Measurements from ENCODE around the gene WWOX. TPM values are rescaled to one million over a fixed set of nuclear protein-coding genes. Genes with fewer than 3 reads are reported as not detected.

WWOX gene
- total and polyA plus RNA-seq, 2 of the 4 experiments (the other 2 are of a cell fraction): 2.7 to 5.4 TPM

- CTCF ChIA-PET: interaction anchor here (0.6 kb wide), 1 partner anchor 187 kb away, joined by 4 read pairs; no protein-coding TSS in a partner anchor
- no peak overlapping the region for H2BK20ac ChIP-seq (ENCODE audit: low read depth, low read length)
- no peak for TF ChIP-seq MAZ (IDR thresholded peaks at IDR 0.05; ENCODE audit: borderline replicate concordance, low read depth, low read length)
- TF ChIP-seq USF2 (IDR thresholded peaks at IDR 0.05; ENCODE audit: low read depth, low read length): no peak
- no peak for TF ChIP-seq MAFK (IDR thresholded peaks at IDR 0.05; ENCODE audit: low read depth, low read length)
- TF ChIP-seq CHD1 (IDR thresholded peaks at IDR 0.05; ENCODE audit: low read depth, low read length): no peak
- TF ChIP-seq RFX5 (IDR thresholded peaks at IDR 0.05; ENCODE audit: low read depth, low read length): no peak
- TF ChIP-seq RAD21 (IDR thresholded peaks at IDR 0.05; ENCODE audit: low read length): no peak
- TF ChIP-seq RCOR1 (IDR thresholded peaks at IDR 0.05; ENCODE audit: insufficient replicate concordance, low read length): no peak
- no peak for TF ChIP-seq BHLHE40 (IDR thresholded peaks at IDR 0.05; ENCODE audit: low read depth, low read length)
- no peak for TF ChIP-seq ELK1 (IDR thresholded peaks at IDR 0.05; ENCODE audit: borderline replicate concordance, low read depth, low read length)
- no peak for TF ChIP-seq POLR2A (IDR thresholded peaks at IDR 0.05; ENCODE audit: low read depth, low read length)
- no peak for TF ChIP-seq CTCF (conservative IDR thresholded peaks at IDR 0.05; ENCODE audit: low read depth, low read length)
- TF ChIP-seq FOS (IDR thresholded peaks at IDR 0.05; ENCODE audit: low read depth, low read length): no peak
- TF ChIP-seq SMC3 (IDR thresholded peaks at IDR 0.05; ENCODE audit: low read depth, low read length): no peak
- TF ChIP-seq CEBPB (IDR thresholded peaks at IDR 0.05; ENCODE audit: low read depth, low read length): no peak
- no peak for TF ChIP-seq NFE2L2 (IDR thresholded peaks at IDR 0.05; ENCODE audit: low read depth, low read length)
- no peak for TF ChIP-seq MXI1 (IDR thresholded peaks at IDR 0.05; ENCODE audit: borderline replicate concordance, low read depth, low read length)
- H3K4me1 ChIP-seq (ENCODE audit: control insufficient read depth, insufficient read depth, low read length): no peaks in the 10 kb centered on the region
- H2BK120ac ChIP-seq (ENCODE audit: low read depth, low read length): no peak overlapping the region
- no peak overlapping the region for H3K14ac ChIP-seq (replicated peaks; ENCODE audit: low read depth, low read length)
- POLR2A ChIA-PET (ENCODE audit: unreplicated experiment): no interaction called here
- H3K27me3 ChIP-seq (ENCODE audit: control insufficient read depth, insufficient read depth, low read length): no peaks in the 10 kb centered on the region
- BruUV-seq (replicated peaks): no TSS peak
- H3K36me3 ChIP-seq (ENCODE audit: control insufficient read depth, insufficient read depth, low read length): no peaks in the 10 kb centered on the region
- H2AFZ ChIP-seq (replicated peaks; ENCODE audit: low read length, poor library complexity): no peak overlapping the region
- no peak overlapping the region for H4K8ac ChIP-seq (ENCODE audit: low read depth in 2 of 2, low read length in 2 of 2)
- intact Hi-C loops (cut with micrococcal nuclease) (no loop called here), in situ Hi-C loops (cut with MboI; ENCODE audit: low sequenced_read_pairs) (no loop called here), dilution Hi-C loops (cut with HindIII; ENCODE audit: low sequenced_read_pairs, unreplicated experiment) (no loop called here)
- no peaks in the 10 kb centered on the region for H3K79me1 ChIP-seq (ENCODE audit: low read depth in 1 of 2, low read length in 2 of 2)
- WGBS, 2 experiments (ENCODE audit: extremely low coverage in 2 of 2, insufficient read length in 1 of 2): no CpG with 5 or more reads among the region's 6 CpGs
- H3K4me2 ChIP-seq (ENCODE audit: low read depth, low read length): no peak overlapping the region
- H3K4ac ChIP-seq (ENCODE audit: low read depth, low read length): no peak overlapping the region
- DNase-seq (no peak), ATAC-seq (ENCODE audit: low read depth) (no peak)
- no peak overlapping the region for H3K18ac ChIP-seq (ENCODE audit: low read depth, low read length)
- no peak overlapping the region for H2AK5ac ChIP-seq (ENCODE audit: low read depth, low read length)
- H3K9me3 ChIP-seq (ENCODE audit: control insufficient read depth, insufficient read depth, low read length): peaks cover 9% of the 10 kb centered on the region
- no peak overlapping the region for H3K9ac ChIP-seq (ENCODE audit: low read depth, low read length)
- H3K23ac ChIP-seq (ENCODE audit: low read depth, low read length): no peak overlapping the region
- no peak overlapping the region for H3K56ac ChIP-seq (ENCODE audit: extremely low read depth, insufficient read depth, low read length)
- no peak overlapping the region for H2AK9ac ChIP-seq (replicated peaks; ENCODE audit: low read depth, low read length, poor library complexity)
- no peak overlapping the region for H2BK5ac ChIP-seq (ENCODE audit: low read depth, low read length, poor library complexity, severe bottlenecking)
- no peak overlapping the region for H4K91ac ChIP-seq (ENCODE audit: insufficient read depth, low read depth, low read length)
- no peaks in the 10 kb centered on the region for H4K20me1 ChIP-seq (ENCODE audit: insufficient read depth, low read length)
- H3K9me1 ChIP-seq (ENCODE audit: insufficient read depth, low read length): no peaks in the 10 kb centered on the region
- no peak overlapping the region for H2BK15ac ChIP-seq (ENCODE audit: low read depth, low read length)
- no peak overlapping the region for H3K4me3 ChIP-seq (ENCODE audit: insufficient read depth, low read depth, low read length)
- H4K5ac ChIP-seq (ENCODE audit: low read depth, low read length): no peak overlapping the region
- no peak overlapping the region for H3K27ac ChIP-seq (ENCODE audit: insufficient read depth, low read length)
These were observed 190.9 kb downstream of the WWOX start for GRCh38 chr16:78290395-78290794.
